H1 (cell line): Measurements from ENCODE around the gene SPANXN3. TPM values are rescaled to one million over a fixed set of nuclear protein-coding genes. Genes with fewer than 3 reads are reported as not detected.

ENCODE experiments used
- CTCF ChIA-PET: fragments of 300-600 bp; sonication (Branson Sonifier 250); formaldehyde crosslinking; loops from one replicate; lab custom pipeline; 2021; ENCODE audit not compliant: partially characterized antibody; lab: Charles Lee
- POLR2A ChIA-PET: fragments of 300-600 bp; sonication (Branson Sonifier 250); formaldehyde crosslinking; loops from one replicate; lab custom pipeline; 2021; ENCODE audit warnings: inconsistent platforms; ENCODE audit not compliant: partially characterized antibody; lab: Charles Lee
- DNase-seq, 2 experiments: peaks; one replicate each; pipeline versions ENCODE4 v3.0.0 to v3.0.0-alpha.2; 2010 to 2022; ENCODE audit warnings: low spot score in 2 of 2, low read depth in 1 of 2, mixed read lengths in 1 of 2
- FAIRE-seq: peaks from 2 replicates; lab custom pipeline; 2011; peaks lifted over from hg19 to GRCh38; lab: Jason Lieb, UNC
- H2AFZ ChIP-seq: 2 replicates; pipeline ENCODE4 v1.8.1; 2012; ENCODE audit warnings: low read length, inconsistent platforms
- H2AK5ac ChIP-seq: 2 replicates; pipeline ENCODE4 v1.6.1; 2013; ENCODE audit warnings: low read depth, low read length
- H2BK120ac ChIP-seq: replicated peaks from 2 replicates; pipeline ENCODE3; 2013; ENCODE audit warnings: low read depth, low read length, inconsistent platforms
- H2BK12ac ChIP-seq: 2 replicates; pipeline ENCODE4 v1.6.1; 2013; ENCODE audit warnings: low read depth, low read length
- H2BK15ac ChIP-seq: 2 replicates; pipeline ENCODE4 v1.6.1; 2013; ENCODE audit warnings: low read length
- H2BK20ac ChIP-seq: 2 replicates; pipeline ENCODE4 v1.6.1; 2013; ENCODE audit warnings: low read length
- H2BK5ac ChIP-seq: 2 replicates; pipeline ENCODE4 v1.6.1; 2013; ENCODE audit warnings: low read depth, low read length
- H3K14ac ChIP-seq: 2 replicates; pipeline ENCODE4 v1.6.1; 2013; ENCODE audit warnings: inconsistent platforms; ENCODE audit not compliant: insufficient read length
- H3K18ac ChIP-seq: 2 replicates; pipeline ENCODE4 v1.6.1; 2013; ENCODE audit warnings: low read length; ENCODE audit errors: extremely low read depth
- H3K23ac ChIP-seq: 2 replicates; pipeline ENCODE4 v1.6.1; 2013; ENCODE audit warnings: inconsistent platforms; ENCODE audit not compliant: insufficient read length
- H3K23me2 ChIP-seq: 2 replicates; pipeline ENCODE4 v1.6.1; 2013; ENCODE audit warnings: low read depth, low read length
- H3K27ac ChIP-seq: 2 replicates; pipeline ENCODE4 v1.6.1; 2011; ENCODE audit warnings: low read depth, low read length, inconsistent platforms
- H3K27me3 ChIP-seq, 4 experiments: replicated peaks in 1 of 4; 1 replicate in 1 of 4; 2 replicates in 3 of 4; pipeline versions ENCODE4 v1.6.1 to v1.8.1; 2011 to 2013; ENCODE audit warnings: low read length in 3 of 4, mild to moderate bottlenecking in 3 of 4, inconsistent platforms in 2 of 4, mixed read lengths in 2 of 4, moderate library complexity in 1 of 4; ENCODE audit not compliant: control insufficient read depth in 3 of 4, insufficient read depth in 3 of 4; ENCODE audit errors: extremely low read depth in 1 of 4
- H3K36me3 ChIP-seq, 4 experiments: 2 replicates each; pipeline versions ENCODE4 v1.6.1 to v1.8.1; 2011 to 2013; ENCODE audit warnings: mild to moderate bottlenecking in 4 of 4, low read length in 3 of 4, moderate library complexity in 2 of 4, control low read depth in 1 of 4, inconsistent platforms in 1 of 4; ENCODE audit not compliant: insufficient read depth in 4 of 4, control insufficient read depth in 2 of 4
- H3K4ac ChIP-seq: replicated peaks from 2 replicates; pipeline ENCODE3; 2013; ENCODE audit warnings: low read length, low read depth, mixed read lengths, inconsistent platforms; ENCODE audit not compliant: insufficient read length
- H3K4me1 ChIP-seq, 4 experiments: replicated peaks in 1 of 4; 1 replicate in 1 of 4; 2 replicates in 3 of 4; pipeline versions ENCODE4 v1.6.1 to v1.8.1; 2011 to 2013; ENCODE audit warnings: low read length in 3 of 4, inconsistent platforms in 2 of 4, mixed read lengths in 1 of 4; ENCODE audit not compliant: insufficient read depth in 4 of 4, control insufficient read depth in 3 of 4
- H3K4me2 ChIP-seq, 2 experiments: 2 replicates each; pipeline versions ENCODE4 v1.6.1 to v1.8.1; 2011 to 2013; ENCODE audit warnings: low read depth in 2 of 2, low read length in 2 of 2, control low read depth in 1 of 2, inconsistent platforms in 1 of 2, mild to moderate bottlenecking in 1 of 2; ENCODE audit not compliant: insufficient read depth in 1 of 2
- H3K4me3 ChIP-seq, 4 experiments: fragments of 200-600, 300-600 bp in 1 of 4; sonication (generic), shearing (Covaris generic), sonication (Bioruptor Twin) in 1 of 4; 2 replicates each; pipeline versions ENCODE4 v1.5.1 to v1.8.1; 2011 to 2016; ENCODE audit warnings: low read length in 4 of 4, low read depth in 3 of 4, control low read depth in 2 of 4, inconsistent platforms in 2 of 4, mild to moderate bottlenecking in 2 of 4, mixed read lengths in 1 of 4, moderate library complexity in 1 of 4; ENCODE audit not compliant: insufficient read depth in 2 of 4; ENCODE audit errors: extremely low read depth in 1 of 4
- H3K56ac ChIP-seq: replicated peaks from 2 replicates; pipeline ENCODE3; 2013; ENCODE audit warnings: low read depth, mild to moderate bottlenecking, mixed read lengths, low read length, inconsistent platforms; ENCODE audit not compliant: insufficient read length
- H3K79me1 ChIP-seq: 2 replicates; pipeline ENCODE4 v1.6.1; 2013; ENCODE audit warnings: low read depth, low read length, control low read depth
- H3K79me2 ChIP-seq, 2 experiments: 2 replicates each; pipeline versions ENCODE4 v1.6.1 to v1.8.1; 2012 to 2013; ENCODE audit warnings: low read length in 2 of 2, mild to moderate bottlenecking in 2 of 2, inconsistent platforms in 1 of 2; ENCODE audit not compliant: insufficient read depth in 2 of 2, control insufficient read depth in 1 of 2
- H3K9ac ChIP-seq, 4 experiments: replicated peaks in 1 of 4; 1 replicate in 1 of 4; 2 replicates in 3 of 4; pipeline versions ENCODE4 v1.6.1 to v1.8.1; 2011 to 2013; ENCODE audit warnings: low read depth in 3 of 4, low read length in 3 of 4, control low read depth in 2 of 4, mild to moderate bottlenecking in 2 of 4, moderate library complexity in 2 of 4, inconsistent platforms in 1 of 4; ENCODE audit errors: extremely low read depth in 1 of 4
- H3K9me3 ChIP-seq, 2 experiments: 2 replicates each; pipeline versions ENCODE4 v1.6.1 to v1.8.1; 2012 to 2013; ENCODE audit warnings: mild to moderate bottlenecking in 2 of 2, moderate library complexity in 2 of 2, control low read depth in 1 of 2, inconsistent platforms in 1 of 2, low read depth in 1 of 2, low read length in 1 of 2, mixed read lengths in 1 of 2; ENCODE audit not compliant: insufficient read depth in 2 of 2
- H4K20me1 ChIP-seq, 2 experiments: replicated peaks in 1 of 2; 2 replicates each; pipeline versions ENCODE3 to v1.8.1; 2011 to 2013; ENCODE audit warnings: inconsistent platforms in 2 of 2, low read length in 2 of 2, mild to moderate bottlenecking in 1 of 2; ENCODE audit not compliant: insufficient read depth in 2 of 2, control insufficient read depth in 1 of 2
- H4K5ac ChIP-seq: 2 replicates; pipeline ENCODE4 v1.6.1; 2013; ENCODE audit warnings: low read length, low read depth, mixed read lengths, inconsistent platforms; ENCODE audit not compliant: insufficient read length
- H4K8ac ChIP-seq: 2 replicates; pipeline ENCODE4 v1.8.0; 2013; ENCODE audit warnings: mild to moderate bottlenecking, moderate library complexity, low read length, inconsistent platforms; ENCODE audit not compliant: insufficient read depth; ENCODE audit errors: extremely low read depth
- H4K91ac ChIP-seq: replicated peaks from 2 replicates; pipeline ENCODE3; 2013; ENCODE audit warnings: low read length, mixed read lengths, inconsistent platforms; ENCODE audit not compliant: insufficient read length
- ASH2L ChIP-seq: fragments of 200-600, 300-600 bp; sonication (generic); IDR thresholded peaks from one replicate; pipeline ENCODE4 v1.7.1; 2017; ENCODE audit warnings: low read length
- CBX8 ChIP-seq: fragments of 300-800, 300-1000 bp; sonication (generic); IDR thresholded peaks from 2 replicates; pipeline ENCODE4 v1.7.1; 2016; ENCODE audit warnings: low read depth, low read length, borderline replicate concordance
- RBBP5 ChIP-seq: IDR thresholded peaks from 2 replicates; pipeline ENCODE4 v1.7.1; 2012; ENCODE audit warnings: low read depth, mild to moderate bottlenecking, inconsistent platforms, low read length, moderate library complexity, borderline replicate concordance
- SUZ12 ChIP-seq: fragments of 200-600 bp; sonication (generic); IDR thresholded peaks from 2 replicates; pipeline ENCODE4 v1.6.1; 2012; ENCODE audit warnings: mild to moderate bottlenecking, inconsistent platforms, low read length, moderate library complexity, mixed read lengths
- ZNF274 ChIP-seq: IDR thresholded peaks from 2 replicates; pipeline ENCODE4 v1.7.0; 2012; ENCODE audit warnings: low read length, borderline replicate concordance; ENCODE audit errors: extremely low read depth
- WGBS, 2 experiments: shearing (Covaris generic) in 1 of 2; methylation state at CpG; one replicate each; pipeline versions ENCODE4 v1.1.6 to v1.1.7; 2013 to 2015; ENCODE audit warnings: low lambda C conversion rate in 2 of 2, mixed read lengths in 2 of 2, inconsistent platforms in 1 of 2, low coverage in 1 of 2, missing lambda C conversion rate in 1 of 2; ENCODE audit not compliant: insufficient replicate concordance in 2 of 2, insufficient coverage in 1 of 2, insufficient read length in 1 of 2; ENCODE audit errors: extremely low coverage in 1 of 2, missing lambda C conversion rate in 1 of 2; 5-methylcytosine and 5-hydroxymethylcytosine counted together
- polyA plus RNA-seq, 7 experiments: library from polyadenylated mRNA; depleted of rRNA in 3 of 7; stranded (reverse) in 5 of 7; unstranded in 2 of 7; fragments of >200 nt in 5 of 7; fragments of 200-250 nt in 2 of 7; gene quantifications; 1 replicate in 5 of 7; 2 replicates in 1 of 7; 4 replicates in 1 of 7; pipeline versions ENCODE4 v1.2.1 to v1.2.3, GENCODE V29; 2011 to 2013; ENCODE audit warnings: missing spikeins in 2 of 7, mixed read lengths in 2 of 7
- total RNA-seq: library from RNA; stranded (reverse); fragmentation: NEBNext Ultra II Directional; extraction: Animal tissue kit (Norgen Biotek cat#: 25700); gene quantifications from 2 replicates; pipeline ENCODE4 v1.2.1, GENCODE V29; 2021

The SPANXN3 gene
- total and polyA plus RNA-seq, 2 of the 8 experiments (the other 6 are each of a cell fraction or from before 2014, with no cell fraction given): not detected

DNA sequence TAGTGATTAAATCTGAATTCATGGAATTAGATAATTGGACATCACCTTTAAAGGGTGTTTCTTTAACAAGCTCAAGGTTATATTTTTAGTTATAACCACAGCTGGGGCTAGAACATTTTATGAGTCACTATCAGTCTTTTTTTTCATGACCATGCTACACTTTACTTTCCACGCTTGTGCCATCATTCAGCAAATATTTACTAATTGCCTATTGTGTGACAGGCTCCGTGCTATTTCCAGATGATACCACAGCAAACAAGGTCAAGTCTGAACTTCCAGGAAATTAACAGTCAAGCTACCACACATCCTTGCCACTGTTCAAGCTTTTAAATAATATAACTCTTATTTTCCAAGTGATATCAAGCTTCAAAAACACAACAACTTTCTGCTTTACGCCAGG lies 16.5 kb downstream of the SPANXN3 start:
- Histone ChIP-seq H2BK20ac (no peak overlapping the region), H2BK15ac (no peak overlapping the region), H3K56ac (no peak overlapping the region), H3K79me1 (no peaks in the 10 kb centered on the region), H3K4me2 (no peak overlapping the region), H4K5ac (no peak overlapping the region), H3K23me2 (no peaks in the 10 kb centered on the region), H3K9me3 (peaks cover 0 to 8% of the 10 kb centered on the region in 2 experiments; a peak in 1 of 4 replicates), H4K8ac (no peak overlapping the region), H3K4ac (no peak overlapping the region), H4K20me1 (no peaks in the 10 kb centered on the region), H2BK12ac (no peak overlapping the region), H2BK5ac (no peak overlapping the region), H3K14ac (no peak overlapping the region), H3K23ac (no peak overlapping the region), H3K4me3 (no peak overlapping the region), H2AK5ac (no peak overlapping the region), H3K79me2 (no peaks in the 10 kb centered on the region), H3K9ac (no peak overlapping the region), H2AFZ (no peak overlapping the region), H3K36me3 (no peaks in the 10 kb centered on the region), H4K91ac (no peak overlapping the region), H3K27ac (no peak overlapping the region), H3K27me3 (no peaks in the 10 kb centered on the region), H3K18ac (no peak overlapping the region), H3K4me1 (peaks cover 0 to 2% (median 0%) of the 10 kb centered on the region in 4 experiments; a peak in 1 of 7 replicates), H2BK120ac (no peak overlapping the region)
- FAIRE-seq (no peak), DNase-seq (no peak)
- ChIA-PET POLR2A (no interaction called here), CTCF (no interaction called here)
- 95% methylated on average over 3 of the region's 3 CpGs; no CpG with 5 or more reads in 1 of the 2 experiments for WGBS, 2 experiments
- TF ChIP-seq ASH2L (no peak), SUZ12 (no peak), CBX8 (no peak), ZNF274 (no peak), RBBP5 (no peak)
